Adrenal gland (tissue), 5 donors: ENCODE data around the gene LAPTM4A.

Experiments used
- POLR2A ChIP-seq, 2 donors: fragments of 450-650 bp; IDR thresholded peaks; one replicate each; pipeline ENCODE4 v1.6.1; 2017; ENCODE audit warnings: antibody characterized with exemption in 2 of 2, mild to moderate bottlenecking in 2 of 2, moderate library complexity in 1 of 2
- TF ChIP-seq, protein P1 (sequence below), 6 experiments: fragments of 450-650 bp in 4 of 6; fragments of 200-600 bp in 2 of 6; sonication (generic) in 1 of 6; IDR thresholded peaks; 1 replicate in 5 of 6; 2 replicates in 1 of 6; pipeline versions ENCODE4 v1.5.1 to v1.8.0; 2016 to 2021; ENCODE audit warnings: antibody characterized with exemption in 6 of 6, mild to moderate bottlenecking in 2 of 6, moderate library complexity in 1 of 6
- donor health status: DM: no; HTN: no; CAD: no.

GRCh38 chr2:20019747-20020146, 31.7 kb downstream of the LAPTM4A start:
- no peak for TF ChIP-seq POLR2A (IDR thresholded peaks at IDR 0.05)
- TF ChIP-seq, protein P1, sequence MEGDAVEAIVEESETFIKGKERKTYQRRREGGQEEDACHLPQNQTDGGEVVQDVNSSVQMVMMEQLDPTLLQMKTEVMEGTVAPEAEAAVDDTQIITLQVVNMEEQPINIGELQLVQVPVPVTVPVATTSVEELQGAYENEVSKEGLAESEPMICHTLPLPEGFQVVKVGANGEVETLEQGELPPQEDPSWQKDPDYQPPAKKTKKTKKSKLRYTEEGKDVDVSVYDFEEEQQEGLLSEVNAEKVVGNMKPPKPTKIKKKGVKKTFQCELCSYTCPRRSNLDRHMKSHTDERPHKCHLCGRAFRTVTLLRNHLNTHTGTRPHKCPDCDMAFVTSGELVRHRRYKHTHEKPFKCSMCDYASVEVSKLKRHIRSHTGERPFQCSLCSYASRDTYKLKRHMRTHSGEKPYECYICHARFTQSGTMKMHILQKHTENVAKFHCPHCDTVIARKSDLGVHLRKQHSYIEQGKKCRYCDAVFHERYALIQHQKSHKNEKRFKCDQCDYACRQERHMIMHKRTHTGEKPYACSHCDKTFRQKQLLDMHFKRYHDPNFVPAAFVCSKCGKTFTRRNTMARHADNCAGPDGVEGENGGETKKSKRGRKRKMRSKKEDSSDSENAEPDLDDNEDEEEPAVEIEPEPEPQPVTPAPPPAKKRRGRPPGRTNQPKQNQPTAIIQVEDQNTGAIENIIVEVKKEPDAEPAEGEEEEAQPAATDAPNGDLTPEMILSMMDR (IDR thresholded peaks at IDR 0.05), result no peak
